ENCODE results near the gene NR4A3.
A peak's percentile ranks its signal among the peaks of the same experiment; 100 is the strongest.
"Not testable (repeated sequence)": the region's sequence is repeated elsewhere in the genome, so short reads cannot be mapped to it uniquely, and the experiment has no call there.

NR4A3 gene

DNA sequence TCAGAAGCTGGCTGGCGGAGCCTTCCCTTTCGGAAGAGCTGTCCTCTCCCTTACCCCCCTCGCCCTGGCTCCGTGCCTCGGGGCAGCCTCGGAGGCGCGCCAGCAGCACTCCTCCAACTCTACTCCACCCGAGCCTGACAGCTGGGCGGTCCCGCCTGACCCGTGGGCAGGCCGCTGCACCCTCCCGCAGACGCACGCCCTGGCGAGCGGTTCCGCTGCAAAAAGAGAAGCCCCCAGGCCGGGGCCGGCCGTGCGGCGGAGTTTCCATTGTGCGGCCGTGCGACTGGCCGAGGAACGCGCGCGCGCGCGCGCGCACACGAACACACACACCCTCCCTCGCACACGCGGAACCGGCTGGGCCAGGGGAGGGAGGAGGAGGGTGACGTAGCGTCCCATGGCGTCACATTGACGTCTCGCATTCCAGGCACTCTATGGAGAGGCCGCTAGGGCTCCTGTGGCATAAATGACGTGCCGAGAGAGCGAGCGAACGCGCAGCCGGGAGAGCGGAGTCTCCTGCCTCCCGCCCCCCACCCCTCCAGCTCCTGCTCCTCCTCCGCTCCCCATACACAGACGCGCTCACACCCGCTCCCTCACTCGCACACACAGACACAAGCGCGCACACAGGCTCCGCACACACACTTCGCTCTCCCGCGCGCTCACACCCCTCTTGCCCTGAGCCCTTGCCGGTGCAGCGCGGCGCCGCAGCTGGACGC lies at the start of gene NR4A3:
Gene NR4A3 (plus strand): TSS at position 490 of the 713 bp plus-strand sequence. CDS start 6,158 bp downstream, outside the sequence.
- DNase-seq = peak; percentile 75

DNA sequence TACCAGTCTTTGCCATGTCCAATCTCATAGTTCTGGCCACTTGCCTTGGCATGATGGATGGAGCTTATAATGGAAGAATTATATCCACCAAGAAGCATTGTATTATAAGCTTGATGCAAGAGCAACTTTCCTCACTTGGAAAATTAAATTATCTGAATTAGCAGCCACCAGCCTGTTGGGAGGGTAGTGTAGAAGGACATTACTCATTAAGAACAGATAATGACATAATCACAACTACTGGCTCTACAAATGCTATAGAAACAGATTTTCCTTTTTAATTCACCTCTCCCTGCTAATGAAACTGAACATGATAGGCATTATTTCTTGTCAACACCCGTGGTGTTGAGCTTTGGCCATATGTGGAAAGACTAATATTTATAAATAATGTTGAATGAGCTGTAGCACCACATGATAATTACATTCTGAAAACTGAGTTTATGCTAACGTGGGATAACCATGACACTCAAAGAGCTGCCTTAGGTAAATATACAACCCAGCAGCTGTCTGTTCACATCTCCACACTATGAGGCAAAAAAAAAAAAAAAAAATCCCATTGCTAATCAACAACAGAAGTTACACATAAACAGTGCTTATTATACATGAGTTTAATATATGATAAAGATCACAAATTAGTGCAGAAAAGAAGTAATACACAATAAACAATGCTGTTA lies 48.1 kb upstream of the NR4A3 start:
- DNase-seq = no peak

DNA sequence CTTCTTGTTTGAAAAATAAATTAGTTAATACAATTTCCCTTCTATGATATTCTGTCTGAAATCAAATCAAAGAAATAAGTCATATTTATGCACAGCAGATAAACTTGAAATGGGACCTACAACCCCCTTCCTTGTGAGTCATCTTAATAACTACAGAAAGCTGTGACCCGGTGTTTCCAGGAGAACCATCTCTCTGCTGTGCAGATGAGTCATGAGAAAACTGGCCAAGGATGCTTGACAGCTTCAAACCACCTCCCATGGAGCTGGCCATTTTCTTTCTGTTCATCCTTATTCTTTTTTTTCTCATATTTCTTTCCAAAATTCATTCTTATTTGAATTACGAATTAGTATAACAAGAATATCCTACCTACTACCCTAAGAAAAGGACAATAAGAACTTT lies 43.4 kb upstream of the NR4A3 start:
- no peak for DNase-seq

DNA sequence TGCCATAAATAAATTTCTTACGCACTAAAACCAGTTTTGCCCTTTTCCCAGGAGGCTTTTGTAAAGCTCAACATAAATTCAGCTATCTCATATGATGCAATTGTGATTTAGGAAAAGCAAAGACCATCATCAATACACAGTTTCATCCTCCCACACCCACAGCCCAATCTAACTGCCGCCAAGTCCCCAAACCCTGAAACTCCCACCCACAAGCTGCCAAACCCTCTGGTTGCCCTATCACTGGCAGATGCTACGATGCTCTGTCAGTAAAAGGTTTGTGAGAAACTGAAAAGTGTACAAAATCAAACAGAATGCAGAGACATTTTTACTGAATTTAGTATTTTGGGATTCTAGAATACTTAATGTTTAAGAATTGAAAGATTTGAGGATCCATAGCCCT lies 42.8 kb upstream of the NR4A3 start:
- no peak for DNase-seq

DNA sequence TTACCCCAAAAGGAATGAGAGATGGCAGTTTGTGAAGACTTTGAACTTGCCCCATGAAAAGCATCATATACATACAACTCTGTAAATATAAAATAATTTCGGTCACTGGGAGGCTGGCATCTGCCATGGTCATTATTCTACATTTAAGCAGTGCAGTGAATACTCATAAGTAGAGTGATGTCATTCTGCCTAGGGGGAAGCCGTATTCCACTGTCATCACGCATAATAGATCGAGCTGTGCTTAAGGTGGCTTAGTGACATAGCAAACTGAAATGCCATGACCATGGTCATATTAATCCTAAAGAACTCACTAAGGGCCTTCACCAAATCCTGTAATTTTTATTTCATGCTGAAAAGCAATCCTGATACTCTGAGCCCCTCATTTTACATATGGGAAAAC lies 42.4 kb upstream of the NR4A3 start:
- no peak for DNase-seq

DNA sequence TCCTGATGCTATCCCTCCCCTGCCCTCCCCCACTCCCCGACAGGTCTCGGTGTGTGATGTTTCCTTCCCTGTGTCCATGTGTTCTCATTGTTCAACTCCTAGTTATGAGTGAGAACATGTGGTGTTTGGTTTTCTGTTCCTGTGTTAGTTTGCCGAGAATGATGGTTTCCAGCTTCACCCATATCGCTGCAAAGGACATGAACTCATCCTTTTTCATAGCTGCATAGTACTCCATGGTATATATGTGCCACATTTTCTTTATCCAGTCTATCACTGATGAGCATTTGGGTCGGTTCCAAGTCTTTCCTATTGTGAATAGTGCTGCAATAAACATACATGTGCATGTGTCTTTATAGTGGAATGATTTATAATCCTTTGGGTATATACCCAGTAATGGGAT lies 39.3 kb upstream of the NR4A3 start:
- DNase-seq = not testable (repeated sequence)

DNA sequence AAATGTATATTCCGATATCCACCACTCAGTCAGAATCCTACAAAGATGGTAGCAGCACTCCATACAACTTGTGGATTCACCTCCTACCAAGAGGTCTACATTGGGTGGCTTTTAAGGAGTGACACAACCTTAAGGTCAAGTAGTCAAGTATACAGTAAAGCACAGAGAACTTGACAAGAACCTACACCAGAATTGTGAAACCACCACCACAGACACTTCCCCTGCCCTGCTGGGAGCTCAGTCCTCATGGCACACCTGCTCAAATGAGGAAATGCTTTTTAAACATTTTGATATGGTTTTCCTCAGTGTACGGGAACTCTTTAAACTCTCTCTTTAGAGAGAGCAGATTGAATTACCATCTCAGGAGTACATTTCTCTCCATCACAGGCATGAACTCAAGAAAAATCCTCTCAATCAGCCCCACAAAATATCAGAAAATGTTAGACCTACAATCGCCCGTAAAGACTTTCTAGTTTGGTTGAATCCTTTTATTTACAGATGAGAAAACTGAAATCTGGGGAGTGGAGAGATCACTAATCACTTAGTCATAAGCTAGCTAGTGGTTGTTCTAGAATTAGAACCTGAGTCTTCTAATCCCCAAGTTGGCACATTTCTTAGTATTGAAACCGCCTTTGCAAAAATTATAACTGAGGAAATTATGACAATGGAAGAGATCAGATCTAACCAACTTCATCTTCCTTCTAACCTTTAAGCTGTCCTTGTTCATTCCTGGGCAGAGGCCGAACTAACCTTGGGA lies 38.5 kb upstream of the NR4A3 start:
- DNase-seq = no peak

DNA sequence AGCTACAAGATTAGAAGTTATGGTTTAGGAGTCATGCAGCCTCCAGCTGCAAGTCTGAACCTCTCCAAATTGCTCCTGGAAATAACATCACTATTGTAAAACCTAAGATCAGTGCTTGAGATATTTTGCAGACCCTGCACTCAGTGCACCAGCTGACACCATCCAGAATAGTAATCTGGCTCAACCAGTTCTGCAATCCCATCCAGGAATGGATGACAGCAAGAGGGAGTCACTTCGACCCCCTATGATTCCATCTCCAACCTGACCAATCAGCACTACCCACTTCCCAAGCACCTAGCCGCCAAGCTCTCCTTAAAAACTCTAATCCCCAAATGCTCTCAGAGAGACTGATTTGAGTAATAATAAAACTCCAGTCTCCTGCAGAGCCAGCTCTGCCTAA lies 37.9 kb upstream of the NR4A3 start:
- DNase-seq = no peak

DNA sequence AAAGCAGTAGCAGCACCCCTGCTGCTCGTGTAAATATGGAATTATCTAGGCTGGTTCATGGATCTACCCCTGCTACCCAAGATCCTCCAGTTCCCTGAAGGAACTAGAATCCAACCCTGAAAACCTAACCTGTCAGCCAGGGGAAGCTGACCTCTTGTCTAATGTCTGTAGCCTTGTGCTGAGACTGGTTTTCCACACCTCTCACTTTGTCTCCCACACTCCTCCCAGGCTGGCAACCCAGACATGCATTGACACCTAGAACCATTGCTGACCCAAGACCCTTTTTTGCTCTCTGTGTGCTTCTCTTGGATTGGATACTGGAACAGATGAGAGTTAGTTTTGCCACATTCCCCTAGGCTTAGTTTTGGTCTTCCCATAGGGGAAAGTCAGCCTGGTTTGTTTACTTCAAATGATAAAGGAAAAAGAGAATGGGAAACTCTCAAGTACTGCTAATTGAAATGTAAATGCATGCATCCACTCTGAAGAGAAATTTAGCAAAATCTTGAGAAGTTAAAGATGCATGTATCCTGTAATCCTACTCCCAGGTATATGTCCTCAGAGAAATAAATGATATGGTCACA lies 36.6 kb upstream of the NR4A3 start:
- no peak for DNase-seq

DNA sequence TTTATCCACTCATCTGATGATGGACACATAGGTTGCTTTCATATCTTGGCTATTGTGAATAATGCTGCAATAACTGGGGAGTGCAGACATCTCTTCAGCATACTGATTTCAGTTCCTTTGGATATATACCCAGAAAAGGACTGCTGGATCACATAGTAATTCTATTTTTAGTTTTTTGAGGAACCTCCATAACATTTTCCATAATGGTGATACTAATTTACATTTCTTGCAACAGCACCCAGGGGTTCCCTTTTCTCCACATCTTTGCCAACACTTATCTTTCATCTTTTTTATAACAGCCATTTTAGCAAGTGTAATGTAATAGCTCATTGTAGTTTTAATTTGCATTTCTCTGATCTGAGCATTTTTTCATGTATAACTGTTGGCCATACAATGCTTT lies 34.1 kb upstream of the NR4A3 start:
- no peak for DNase-seq

DNA sequence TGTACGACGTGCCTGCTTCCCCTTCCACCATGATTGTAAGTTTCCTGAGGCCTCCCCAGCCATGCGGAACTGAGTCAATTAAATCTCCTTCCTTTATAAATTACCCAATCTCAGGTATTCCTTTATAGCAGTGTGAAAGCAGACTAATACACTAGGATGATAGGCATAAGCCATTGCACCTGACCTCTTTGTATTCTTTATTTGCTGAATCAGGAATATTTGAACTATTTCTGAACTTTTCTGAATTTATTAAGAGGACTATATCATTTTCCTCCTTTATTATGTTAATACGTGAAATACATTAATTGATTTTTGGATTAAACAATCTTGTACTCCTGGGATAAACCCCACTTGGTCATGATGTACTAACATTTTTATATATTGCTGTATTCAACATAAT lies 28.2 kb upstream of the NR4A3 start:
- no peak for DNase-seq

DNA sequence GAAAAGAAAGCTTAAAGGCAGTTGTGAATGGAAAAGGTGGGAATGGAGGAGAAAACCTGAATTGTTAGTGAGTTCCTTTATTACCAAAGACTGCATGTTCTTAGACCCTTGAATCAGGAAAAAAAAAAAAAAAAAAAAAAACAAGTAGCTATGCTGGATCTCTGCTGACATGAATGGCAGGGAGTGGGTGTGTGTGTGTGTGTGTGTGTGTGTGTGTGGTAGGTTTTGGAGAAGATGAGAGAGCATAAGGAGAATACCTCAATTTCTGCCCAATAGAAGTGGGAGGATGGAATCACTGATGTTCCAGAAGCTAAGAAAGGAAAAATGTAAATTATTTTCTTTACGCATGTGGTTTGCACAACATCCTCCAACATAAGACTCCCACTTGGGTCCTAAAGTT lies 25.5 kb upstream of the NR4A3 start:
- DNase-seq = no peak

DNA sequence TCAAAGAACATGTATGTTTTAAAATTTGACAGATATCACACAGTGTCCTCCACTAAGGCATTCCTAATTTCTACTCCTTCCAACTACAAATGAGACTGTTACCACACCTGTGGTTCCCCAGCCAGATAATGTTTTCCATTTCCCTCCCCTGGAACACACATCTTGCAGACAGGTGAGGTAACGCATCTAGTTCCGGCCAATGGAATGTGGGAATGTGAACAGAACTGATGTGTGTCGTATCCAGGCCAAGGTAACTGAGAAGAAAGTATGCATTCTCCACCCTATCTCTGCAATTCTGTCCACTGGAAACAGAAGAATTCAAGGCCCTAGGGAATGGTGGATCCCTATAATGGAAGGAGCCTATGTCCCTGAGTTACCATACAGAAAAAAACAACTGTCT lies 19.9 kb upstream of the NR4A3 start:
- DNase-seq = no peak

DNA sequence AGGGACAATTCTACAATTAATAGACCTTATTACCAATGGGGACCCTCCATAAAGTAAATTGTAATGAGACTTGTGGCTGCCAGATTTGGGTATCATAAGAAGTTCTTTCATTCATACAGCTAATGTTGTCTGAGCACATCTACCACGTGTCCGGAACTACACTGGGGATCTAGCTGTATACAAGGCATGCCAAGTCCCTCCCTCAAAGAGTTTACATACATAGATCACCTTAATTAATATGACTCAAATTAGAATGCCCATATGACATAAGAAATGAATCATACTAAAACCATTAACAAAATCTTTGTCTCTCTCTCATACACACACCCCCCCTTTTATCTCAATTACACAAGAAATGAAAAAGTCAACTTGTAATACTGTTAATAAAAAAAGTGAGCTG lies 18.0 kb upstream of the NR4A3 start:
- DNase-seq = no peak

DNA sequence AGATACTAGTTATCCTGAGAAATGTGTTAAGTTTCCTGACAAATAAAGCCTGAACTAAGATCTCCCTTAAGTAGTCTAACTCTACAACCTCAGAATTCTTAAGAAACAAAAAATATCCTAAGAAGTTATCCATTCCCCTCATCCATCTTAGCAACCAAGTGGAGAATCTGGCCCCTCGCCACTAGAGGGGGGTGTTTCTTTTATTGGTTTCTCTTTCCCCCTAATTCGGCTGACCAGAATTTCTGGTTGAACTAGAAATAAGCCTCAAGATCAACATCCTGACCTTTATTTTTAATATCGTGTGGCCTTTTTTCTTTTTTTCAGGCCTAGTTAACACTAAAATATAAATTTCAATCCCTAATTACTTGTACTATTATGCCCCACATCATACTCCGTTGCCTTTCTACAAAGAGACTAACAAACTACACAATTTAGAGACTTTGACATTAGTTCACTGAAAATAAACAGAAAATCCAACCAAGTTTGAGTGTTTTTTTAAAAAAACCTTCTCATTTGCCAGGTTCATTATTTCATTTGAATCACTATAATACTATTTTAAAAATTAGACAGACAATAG lies 14.3 kb upstream of the NR4A3 start:
- DNase-seq = peak; percentile 57

DNA sequence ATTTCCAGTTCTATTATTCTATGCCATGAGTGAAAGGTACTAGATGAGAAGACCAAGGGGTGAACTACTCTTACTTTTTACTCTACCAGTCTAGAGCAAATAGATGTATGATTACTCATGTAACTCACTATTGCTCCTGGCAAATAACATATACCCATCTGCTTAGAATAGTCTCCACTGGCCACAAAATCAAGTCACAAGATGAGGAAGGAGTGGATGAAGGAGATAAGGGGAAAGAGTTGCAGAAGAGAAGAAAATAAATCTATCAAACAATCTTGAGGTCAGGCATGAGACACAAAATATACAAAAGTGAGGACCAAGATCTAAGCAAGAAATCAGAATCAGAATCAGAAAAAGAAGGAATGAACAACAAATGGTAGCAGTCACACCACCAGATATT lies 13.7 kb upstream of the NR4A3 start:
- no peak for DNase-seq

DNA sequence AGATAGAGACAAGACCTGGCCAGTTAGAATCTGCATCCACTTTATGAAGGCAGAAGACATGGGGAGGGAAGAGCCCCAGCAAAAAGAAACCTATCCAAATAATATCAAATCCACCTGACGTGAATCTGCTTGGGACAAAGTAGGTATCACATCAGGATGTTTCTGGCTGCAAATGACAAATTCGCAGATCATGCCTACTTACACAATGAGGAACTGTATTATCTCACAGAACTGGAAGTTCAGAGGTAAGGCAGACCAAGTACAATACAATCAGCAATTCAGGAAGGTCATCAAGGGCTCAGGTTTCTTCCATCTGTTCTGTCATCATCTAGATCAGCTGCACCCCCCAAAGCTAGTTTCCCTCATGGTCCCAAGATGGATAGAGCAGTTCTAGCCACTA lies 13.2 kb upstream of the NR4A3 start:
- DNase-seq = no peak

DNA sequence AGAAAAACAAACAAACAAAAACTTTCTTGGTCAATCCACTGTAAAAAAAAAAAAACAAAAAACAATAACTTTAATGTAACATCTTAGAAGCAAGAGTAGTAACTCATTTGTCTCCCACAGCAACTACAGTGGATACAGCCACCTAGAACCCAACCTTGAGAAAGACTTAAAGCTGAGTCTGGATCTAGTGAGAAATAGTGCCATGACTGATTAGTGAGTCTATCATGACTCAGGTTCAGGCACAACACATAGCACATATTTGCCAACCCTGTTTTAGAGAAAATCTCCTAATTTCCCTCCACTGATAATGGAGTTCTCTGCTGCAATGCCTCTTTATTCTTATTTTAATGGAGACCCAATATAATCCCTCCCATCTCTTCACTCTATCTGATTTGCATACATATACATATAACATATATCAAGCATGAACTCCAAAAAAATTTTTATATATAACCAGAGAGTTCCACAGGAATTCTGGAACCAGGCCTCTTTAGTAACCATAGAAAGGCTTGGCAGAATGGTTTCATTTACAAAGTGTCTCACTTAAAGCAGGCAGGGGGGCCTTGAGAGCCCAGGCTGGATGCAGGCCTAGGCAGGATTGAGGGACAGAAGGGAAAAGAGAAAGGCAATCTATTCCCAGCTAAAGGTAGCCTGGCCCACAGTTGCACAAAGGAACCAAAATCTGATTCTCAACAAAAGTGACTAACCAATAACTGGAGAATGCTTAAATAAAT lies 11.9 kb upstream of the NR4A3 start:
- no peak for DNase-seq

DNA sequence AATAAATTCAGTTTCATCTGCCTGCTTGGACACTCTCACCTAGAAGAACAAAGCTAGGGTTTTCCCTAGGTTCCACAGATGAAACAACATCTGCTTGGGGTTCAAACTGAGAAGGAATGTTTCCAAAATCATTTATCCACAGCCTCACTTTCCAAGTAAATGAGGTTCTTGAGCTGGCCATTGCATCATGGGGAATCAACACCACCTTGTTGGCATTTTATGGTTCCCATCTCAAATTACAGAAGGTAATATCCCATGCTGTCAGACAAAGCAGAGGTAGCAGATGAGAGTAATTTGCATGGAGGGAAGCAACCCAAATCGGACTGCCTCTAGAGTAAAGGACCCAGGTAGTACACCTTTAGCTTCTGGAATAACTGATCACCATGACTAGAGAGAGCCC lies 10.5 kb upstream of the NR4A3 start:
- DNase-seq = no peak

DNA sequence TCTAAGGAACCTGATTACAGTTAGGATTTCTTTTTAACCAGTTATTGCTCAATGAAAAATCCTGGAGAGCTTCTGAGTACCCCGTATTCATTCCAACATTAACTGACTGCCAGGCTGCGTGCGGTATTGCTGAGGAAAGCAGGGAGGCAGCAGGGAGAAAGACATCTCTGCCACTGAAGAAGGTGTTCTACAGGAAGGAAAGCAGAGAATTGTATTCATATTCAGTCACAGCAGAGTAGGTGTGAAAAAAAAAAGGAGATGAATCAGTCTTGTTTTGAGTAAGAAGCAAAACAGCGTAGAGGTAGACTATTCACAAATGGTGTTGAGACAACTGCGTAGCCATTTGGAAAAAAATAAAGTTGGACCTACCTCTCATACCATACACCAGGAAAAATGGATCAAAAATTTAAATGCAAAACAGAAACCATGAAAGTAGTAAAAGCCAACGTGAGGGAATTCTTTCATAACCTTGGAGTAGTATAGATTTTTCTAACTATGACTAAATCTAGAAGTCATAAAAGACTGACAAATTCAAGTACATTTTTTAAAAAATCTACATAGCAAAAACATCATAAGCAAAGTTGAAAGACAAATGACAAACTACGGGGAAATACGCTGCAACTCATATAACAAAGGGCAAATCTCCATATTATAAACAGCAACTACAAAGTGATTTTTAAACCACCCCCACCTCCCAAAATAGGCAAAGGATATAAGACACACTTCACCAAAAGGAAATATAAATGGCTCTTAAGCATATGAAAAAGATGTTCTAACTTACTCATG lies 9.9 kb upstream of the NR4A3 start:
- no peak for DNase-seq

DNA sequence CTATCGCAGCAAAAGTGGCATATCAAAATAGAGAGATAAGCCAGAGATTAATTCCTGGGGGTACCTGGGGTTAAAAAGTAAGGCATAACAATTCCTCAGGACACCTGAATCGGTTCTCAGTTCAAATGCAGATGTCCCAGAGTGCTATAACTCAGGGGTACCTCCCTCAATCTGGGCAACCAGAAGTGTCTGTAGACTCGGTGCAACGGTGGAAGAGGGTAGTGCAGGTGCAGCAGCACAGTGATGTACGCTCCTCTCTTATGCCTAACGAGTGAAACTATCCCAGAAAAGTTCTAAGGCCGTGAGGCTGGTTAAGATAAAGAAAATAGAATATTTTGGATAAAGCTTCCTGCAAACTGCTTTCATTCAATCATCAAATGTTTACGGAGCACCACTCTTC lies 7.9 kb upstream of the NR4A3 start:
- DNase-seq = no peak

DNA sequence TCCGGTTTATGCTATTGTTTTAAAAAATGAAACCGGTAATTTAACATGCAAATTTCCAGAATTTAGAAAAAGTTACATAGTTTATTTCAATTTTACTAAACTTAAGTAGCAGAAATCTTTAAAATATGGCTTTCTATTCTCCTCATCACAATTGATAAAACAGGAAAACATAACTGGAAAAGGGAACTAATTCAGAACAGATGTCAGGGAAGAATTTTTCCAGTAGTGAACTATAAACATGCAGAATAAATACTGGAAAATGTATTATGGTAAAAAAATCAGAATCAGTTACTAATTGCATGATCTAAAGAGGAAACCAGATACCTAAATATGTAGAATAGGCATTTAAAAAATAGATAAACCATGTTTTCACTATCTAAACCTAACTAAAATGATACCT lies 7.3 kb upstream of the NR4A3 start:
- DNase-seq = no peak
